ENCODE measurements around the gene KIF18B. TPM values are rescaled to one million over a fixed set of nuclear protein-coding genes. Genes with fewer than 3 reads are reported as not detected.
A peak's percentile ranks its signal among the peaks of the same experiment; 100 is the strongest.

Gene KIF18B
- total and polyA plus RNA-seq, 8 donors = 2.9 to 24.5 (median 12.9) TPM

- Histone ChIP-seq H3K4me1 (peaks cover 18 to 40% of the 10 kb centered on the region in 2 donors), H3K4me3 (no peak overlapping the region), H3K27me3 (peaks cover 52 to 87% of the 10 kb centered on the region in 2 donors), H3K36me3 (no peaks in the 10 kb centered on the region), H3K9me3 (no peaks in the 10 kb centered on the region), H3K27ac (no peak overlapping the region)
- DNase-seq = no peak
- ATAC-seq = no peak
- intact Hi-C loops (cut with DNase I) = no loop called here
- no peak for TF ChIP-seq CTCF (IDR thresholded peaks at IDR 0.05)
These were observed 18.1 kb upstream of the KIF18B start for GRCh38 chr17:44965481-44966234.

- Histone ChIP-seq H3K4me1 (peaks cover 5 to 20% of the 10 kb centered on the region in 2 donors), H3K27ac (no peak overlapping the region), H3K27me3 (peaks cover 38 to 89% of the 10 kb centered on the region in 2 donors), H3K36me3 (no peaks in the 10 kb centered on the region), H3K9me3 (no peaks in the 10 kb centered on the region), H3K4me3 (no peak overlapping the region)
- no peak for TF ChIP-seq CTCF (IDR thresholded peaks at IDR 0.05)
- DNase-seq = no peak
- intact Hi-C loops (cut with DNase I) = no loop called here
- ATAC-seq = no peak
These were observed 14.4 kb upstream of the KIF18B start for GRCh38 chr17:44961921-44962350.

- TF ChIP-seq CTCF (IDR thresholded peaks at IDR 0.05) = no peak
- intact Hi-C loops (cut with DNase I) = no loop called here
- peaks cover 4 to 10% of the 10 kb centered on the region in 2 donors for H3K4me1 ChIP-seq
- DNase-seq = peak in 1 of 4 donors; percentile 56
- H3K36me3 ChIP-seq = no peaks in the 10 kb centered on the region
- no peak overlapping the region for H3K27ac ChIP-seq
- peaks cover 26 to 89% of the 10 kb centered on the region in 2 donors for H3K27me3 ChIP-seq
- H3K9me3 ChIP-seq = no peaks in the 10 kb centered on the region
- peak; percentile 83 for ATAC-seq
- H3K4me3 ChIP-seq = no peak overlapping the region
These were observed 13.1 kb upstream of the KIF18B start for GRCh38 chr17:44960691-44961090.

GRCh38 chr17:44959821-44960531 is 12.4 kb upstream of the KIF18B start:
- Histone ChIP-seq H3K27ac (no peak overlapping the region), H3K27me3 (peaks cover 20 to 84% of the 10 kb centered on the region in 2 donors), H3K4me3 (peak overlapping the region in 1 of 2 donors; percentile 7), H3K36me3 (no peaks in the 10 kb centered on the region), H3K4me1 (peaks cover 4 to 10% of the 10 kb centered on the region in 2 donors), H3K9me3 (no peaks in the 10 kb centered on the region)
- no peak for TF ChIP-seq CTCF (IDR thresholded peaks at IDR 0.05)
- intact Hi-C loops (cut with DNase I) = no loop called here
- DNase-seq (peak in 1 of 4 donors; percentile 45), ATAC-seq (peak; percentile 27)
